GM06990 (cell line): Measurements from ENCODE around the gene LRMDA.

Experiments used
- DNase-seq: peaks from one replicate; pipeline ENCODE4 v3.0.0-alpha.2; 2011; ENCODE audit not compliant: insufficient read length; ENCODE audit errors: extremely low read depth
- H3K27me3 ChIP-seq: replicated peaks from 2 replicates; pipeline ENCODE4 v1.6.0; 2011; ENCODE audit warnings: low read length; ENCODE audit not compliant: control insufficient read depth, insufficient read depth
- H3K36me3 ChIP-seq: 2 replicates; pipeline ENCODE4 v1.5.1; 2011; ENCODE audit warnings: low read length; ENCODE audit not compliant: control insufficient read depth, insufficient read depth
- H3K4me3 ChIP-seq: replicated peaks from 2 replicates; pipeline ENCODE4 v1.5.1; 2011; ENCODE audit warnings: low read depth, mild to moderate bottlenecking, control low read depth, low read length
- CTCF ChIP-seq: IDR thresholded peaks from 2 replicates; pipeline ENCODE4 v1.5.1; 2011; ENCODE audit warnings: low read length, control low read depth, mild to moderate bottlenecking, inconsistent platforms; ENCODE audit not compliant: insufficient read depth, poor library complexity, severe bottlenecking

LRMDA gene

DNA sequence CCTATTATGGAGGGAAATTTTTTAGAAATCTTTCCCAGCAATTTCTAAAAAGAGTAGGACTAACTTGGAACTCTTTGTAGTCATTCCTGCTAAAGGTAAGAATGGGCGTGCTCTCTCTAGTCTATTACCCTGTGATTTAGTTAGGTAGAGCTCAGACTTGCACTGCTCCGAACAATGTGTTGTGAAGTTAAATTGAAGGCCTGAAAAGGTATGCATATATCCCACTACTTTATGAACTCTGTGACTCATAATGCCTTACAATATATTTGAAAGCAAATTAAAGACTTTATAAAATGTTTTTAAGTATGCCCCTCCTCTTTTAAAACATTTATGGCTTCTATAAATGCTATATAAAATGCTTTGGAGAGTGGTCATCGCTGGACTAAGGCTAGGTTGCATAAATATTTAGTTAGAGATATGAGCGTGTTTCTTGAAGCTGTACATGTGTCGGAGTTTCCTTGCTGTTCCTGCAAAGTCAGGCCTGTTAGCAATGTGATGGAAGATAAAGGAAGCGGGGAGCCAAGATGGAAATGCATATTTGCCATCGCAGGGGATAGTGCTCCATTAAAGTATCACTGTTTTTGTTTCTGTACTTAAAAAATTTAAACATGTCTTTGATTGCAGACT lies 761.4 kb downstream of the LRMDA start:
- TF ChIP-seq CTCF = no peak
- H3K36me3 ChIP-seq = no peaks in the 10 kb centered on the region
- DNase-seq = no peak
- no peak overlapping the region for H3K4me3 ChIP-seq
- no peaks in the 10 kb centered on the region for H3K27me3 ChIP-seq

DNA sequence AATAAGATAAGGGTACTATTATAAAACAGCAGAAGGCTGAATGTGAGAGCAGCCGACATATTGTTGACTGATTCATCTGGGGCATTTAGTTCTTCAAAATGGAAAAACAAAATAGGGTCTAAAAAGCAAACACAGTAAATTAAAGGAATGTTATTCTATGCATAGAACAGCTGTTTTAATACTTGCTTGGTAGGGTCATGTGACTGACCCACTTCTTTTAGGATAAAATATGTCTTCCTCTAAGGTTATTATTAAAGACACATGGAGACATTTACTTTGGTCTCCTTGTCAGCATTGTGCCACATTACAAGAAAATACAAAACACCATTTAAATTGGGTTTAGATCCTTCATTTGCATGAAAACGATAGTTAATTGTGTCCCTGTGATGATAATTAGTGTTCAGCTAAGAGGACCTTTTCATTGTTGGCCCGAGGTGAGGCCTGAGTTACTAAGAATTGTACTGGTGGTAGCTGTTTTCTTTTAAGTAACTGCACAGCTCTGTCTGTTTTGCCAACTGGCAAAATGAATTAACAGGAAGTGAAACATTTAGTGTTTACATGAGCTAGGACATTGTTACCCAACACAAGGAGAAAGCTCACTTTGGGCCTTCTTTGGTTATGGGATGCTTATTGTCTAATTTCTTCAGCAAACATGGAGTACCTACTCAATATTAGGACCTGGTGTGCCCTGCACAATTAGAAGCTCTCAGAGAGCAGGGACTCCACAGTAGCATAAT lies 764.4 kb downstream of the LRMDA start:
- H3K4me3 ChIP-seq = no peak overlapping the region
- H3K36me3 ChIP-seq = no peaks in the 10 kb centered on the region
- no peaks in the 10 kb centered on the region for H3K27me3 ChIP-seq
- DNase-seq = no peak
- no peak for TF ChIP-seq CTCF

GRCh38 chr10:76197293-76197692 lies 765.9 kb downstream of the LRMDA start:
- DNase-seq = no peak
- Histone ChIP-seq H3K27me3 (no peaks in the 10 kb centered on the region), H3K4me3 (no peak overlapping the region), H3K36me3 (no peaks in the 10 kb centered on the region)
- no peak for TF ChIP-seq CTCF

- TF ChIP-seq CTCF = no peak
Observed at GRCh38 chr10:76198287-76199035, 767.0 kb downstream of the LRMDA start.

GRCh38 chr10:76201962-76202361 lies 770.5 kb downstream of the LRMDA start:
- TF ChIP-seq CTCF = no peak
- no peaks in the 10 kb centered on the region for H3K36me3 ChIP-seq
- no peak overlapping the region for H3K4me3 ChIP-seq
- H3K27me3 ChIP-seq = no peaks in the 10 kb centered on the region
- no peak for DNase-seq

More at GRCh38 chr10:76198287-76199035, 767.0 kb downstream of the LRMDA start:
- H3K4me3 ChIP-seq = no peak overlapping the region
- no peak for DNase-seq
- no peaks in the 10 kb centered on the region for H3K27me3 ChIP-seq
- no peaks in the 10 kb centered on the region for H3K36me3 ChIP-seq
